Umbilical cord (tissue), 2 donors: ENCODE results near the gene CNPY1. TPM values are rescaled to one million over a fixed set of nuclear protein-coding genes. Genes with fewer than 3 reads are reported as not detected.

Experiments
- DNase-seq: peaks from one replicate; pipeline ENCODE4 v3.0.0-alpha.2; 2015; ENCODE audit warnings: low spot score
- total RNA-seq: library from RNA; depleted of rRNA; stranded (reverse); fragments of >200 nt; gene quantifications from one replicate; pipeline ENCODE4 v1.2.3, GENCODE V29; 2014; ENCODE audit warnings: low replicate concordance; ENCODE audit not compliant: insufficient read depth

The CNPY1 gene
- total RNA-seq, 1 donor from 2014 or later: 0.96 TPM

DNA sequence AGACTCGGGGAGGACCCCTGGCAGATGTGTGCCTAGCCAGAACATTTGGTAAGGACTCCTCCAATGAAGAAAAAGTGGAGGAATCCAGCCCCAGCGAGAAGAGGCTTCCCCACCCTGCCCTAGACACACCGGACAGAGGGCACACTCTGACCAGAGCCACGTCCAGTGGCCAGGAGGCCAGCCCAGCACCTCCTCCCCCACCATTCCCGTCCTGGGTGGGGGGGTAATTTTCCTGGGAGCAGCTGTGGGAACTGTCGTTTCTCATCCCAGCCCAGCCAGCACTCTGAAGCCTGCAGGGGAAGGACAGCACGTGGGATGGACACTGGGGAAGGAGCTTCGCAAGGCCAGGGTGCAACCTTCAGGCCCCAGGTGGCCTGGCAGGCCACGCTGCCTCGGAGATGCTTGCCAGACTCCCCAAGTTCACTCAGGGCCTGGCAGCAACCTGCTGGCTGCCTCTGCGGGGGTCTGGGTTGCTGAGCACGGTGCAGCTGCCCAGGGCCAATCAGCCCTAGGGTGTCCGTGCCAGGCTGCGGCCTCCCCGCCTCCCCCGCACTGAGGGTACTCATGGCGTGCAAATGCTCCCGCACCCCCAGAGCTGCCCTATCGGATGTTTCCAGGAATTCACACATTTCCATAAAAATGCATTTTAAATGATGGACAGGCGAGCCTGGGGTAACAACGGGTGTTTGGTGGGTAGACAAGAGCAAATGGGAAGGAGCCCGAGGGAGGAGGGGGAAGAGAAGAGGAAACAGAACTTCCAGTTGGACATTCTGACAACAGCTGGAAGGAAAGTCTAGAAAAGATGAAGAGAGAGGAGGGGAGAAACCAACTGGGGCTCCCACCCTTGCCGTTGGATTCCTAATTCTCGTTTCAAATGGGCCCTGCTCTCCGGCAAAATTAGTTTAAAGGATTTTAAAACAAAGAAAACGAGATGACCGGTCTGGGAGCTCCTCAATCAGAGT, 90.3 kb downstream of the CNPY1 start:
- no peak for DNase-seq

DNA sequence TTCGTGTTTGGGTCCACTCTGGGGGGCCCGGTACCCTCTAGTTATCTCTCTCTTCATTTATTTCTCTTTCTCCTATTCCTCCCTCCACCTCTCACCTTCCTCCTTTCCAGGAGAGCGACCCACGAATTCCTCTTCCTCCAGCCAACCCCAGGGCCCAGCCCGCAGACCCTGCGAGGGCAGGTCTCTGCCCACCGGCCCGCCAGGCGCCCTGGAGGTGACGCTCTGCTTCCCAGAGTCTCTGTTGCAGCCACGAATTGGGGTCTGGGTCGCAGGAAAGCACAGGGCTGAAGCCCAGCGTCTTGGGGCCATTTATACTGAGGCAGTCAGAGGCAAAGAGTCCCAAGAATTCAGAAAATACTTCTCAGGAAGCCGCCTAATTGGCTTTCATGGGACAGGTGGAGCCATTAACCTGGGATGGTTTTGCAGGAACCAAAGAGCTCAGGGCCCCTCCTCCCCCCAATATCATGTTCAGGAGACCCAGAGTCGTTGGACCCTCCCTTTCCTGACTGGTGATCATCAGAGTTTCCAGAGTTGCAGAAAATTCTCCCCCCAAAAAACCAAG, 91.1 kb downstream of the CNPY1 start:
- no peak for DNase-seq

DNA sequence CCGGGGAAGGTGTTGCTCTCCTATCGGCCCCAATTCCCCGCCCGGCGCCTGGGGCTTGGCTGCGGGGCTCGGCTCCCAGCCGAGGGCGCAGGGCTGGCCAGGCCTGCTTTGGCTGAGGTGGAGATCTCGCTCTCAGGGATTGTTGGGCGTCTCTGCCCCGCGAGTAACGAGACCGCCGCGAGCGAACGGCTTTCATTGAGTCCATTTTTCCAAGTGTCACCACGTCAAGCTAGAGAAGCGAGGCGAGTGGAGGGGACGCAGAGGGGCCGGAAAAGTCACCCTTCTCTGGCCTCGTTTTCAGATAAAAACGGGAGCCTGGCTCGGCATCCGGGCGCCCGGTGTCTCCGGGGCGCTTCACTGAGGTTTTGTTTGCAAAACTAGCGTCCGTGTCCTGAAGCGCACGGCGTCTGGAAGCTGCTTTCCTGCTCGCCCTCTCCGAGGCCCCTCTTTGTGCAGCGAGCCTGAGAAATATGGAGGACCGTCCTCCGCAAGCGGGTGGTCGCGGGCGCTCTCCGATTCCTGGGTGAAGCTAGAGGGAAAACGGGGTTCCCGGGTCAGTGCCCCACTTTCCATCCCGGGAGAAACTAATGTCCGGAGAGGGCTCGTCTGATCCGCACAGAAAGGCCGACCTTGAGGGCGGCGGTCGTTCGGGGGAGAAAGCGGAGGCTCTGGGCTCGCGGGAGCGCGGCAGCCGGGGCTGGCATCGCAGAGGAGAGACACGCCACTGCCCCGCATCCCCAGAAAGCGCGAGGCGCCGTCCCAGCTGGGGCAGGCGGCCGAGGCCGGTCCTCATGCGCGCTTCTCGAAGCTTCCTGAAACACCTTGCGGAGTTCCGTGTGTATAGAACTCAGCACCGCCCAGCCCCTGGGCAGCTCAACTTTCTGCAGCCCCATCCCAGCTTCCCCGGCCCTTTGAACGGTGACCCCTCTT, 91.9 kb downstream of the CNPY1 start:
- DNase-seq: no peak

DNA sequence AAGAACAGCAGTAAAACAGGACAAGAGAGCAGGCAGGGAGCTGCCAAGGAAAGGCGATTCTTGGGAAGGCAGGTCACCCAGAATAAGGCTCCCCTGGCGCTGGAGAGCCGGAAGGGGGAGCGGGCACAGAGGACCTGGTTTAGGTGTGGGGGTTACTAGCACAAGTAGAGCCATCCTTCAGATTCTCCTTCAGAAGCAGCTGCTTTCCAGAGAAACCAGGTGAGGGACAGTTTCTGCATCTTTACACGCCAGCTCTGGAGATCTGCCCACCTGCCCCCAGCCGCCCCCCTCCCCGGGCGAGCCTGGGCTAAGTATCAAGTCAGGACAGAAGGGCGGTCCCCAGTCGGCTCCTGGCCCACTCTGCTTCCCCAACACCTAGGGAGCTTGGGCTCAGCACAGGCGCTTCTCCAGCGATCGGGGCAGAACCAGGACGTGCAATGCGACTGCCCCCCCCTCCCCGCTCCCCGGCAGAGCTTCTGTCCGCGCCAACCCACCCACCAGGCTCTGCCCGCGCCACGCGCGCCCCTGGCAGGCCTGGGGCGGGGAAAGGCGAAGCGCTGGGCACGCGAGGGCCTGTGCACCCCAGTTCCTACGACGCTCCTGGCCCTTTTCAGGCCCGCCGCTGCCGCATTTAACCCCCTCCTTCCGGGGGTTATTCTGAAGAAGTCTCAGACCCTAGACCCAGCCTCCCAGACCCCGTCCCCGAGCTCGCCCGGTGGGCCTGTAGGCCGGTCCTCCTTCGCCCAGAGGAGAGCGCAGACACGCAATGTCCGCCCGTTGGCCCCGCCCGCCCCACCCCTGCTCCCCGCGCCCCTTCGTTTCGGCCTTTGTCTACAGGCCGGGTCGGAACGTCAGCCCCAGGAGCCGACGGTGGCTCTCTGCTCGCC, 92.8 kb downstream of the CNPY1 start:
- no peak for DNase-seq

DNA sequence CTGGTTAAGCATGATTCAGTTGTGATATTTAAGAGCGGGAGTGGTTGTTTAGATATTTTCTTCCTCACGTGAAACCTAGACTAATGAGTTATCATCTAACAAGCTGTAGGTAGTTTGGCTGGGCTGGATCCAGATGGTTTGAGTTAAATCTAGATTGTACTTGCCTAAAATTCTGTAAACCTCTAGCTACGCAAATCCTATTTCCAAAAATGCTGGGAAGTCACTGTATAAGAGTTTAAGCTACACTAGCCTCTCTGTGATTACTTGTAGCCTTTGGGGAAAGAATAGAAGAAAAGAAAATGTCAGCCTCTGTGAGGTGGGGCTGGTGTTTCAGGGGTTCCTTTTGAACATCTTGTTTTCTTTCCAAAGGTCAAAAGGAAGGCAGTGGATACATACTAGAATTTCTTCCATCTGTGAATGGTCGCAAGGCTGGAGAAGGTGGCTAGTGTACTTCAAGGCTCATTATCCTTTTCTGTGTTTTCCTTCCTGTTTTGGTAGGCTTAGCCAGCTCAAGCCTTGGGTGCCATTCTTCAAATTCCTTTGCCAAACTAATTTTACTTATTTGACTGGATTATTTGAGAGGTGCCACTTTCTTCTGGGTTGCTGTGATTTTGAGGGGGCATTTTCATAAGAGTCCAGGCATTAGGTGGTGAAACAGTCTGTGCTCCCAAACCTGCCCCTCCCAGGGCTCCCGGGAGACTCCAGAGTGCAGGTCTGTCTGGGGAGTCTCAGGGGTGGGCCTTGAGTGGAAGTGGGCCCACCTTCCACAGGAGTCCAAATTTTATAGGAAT, 93.7 kb downstream of the CNPY1 start:
- DNase-seq: no peak

DNA sequence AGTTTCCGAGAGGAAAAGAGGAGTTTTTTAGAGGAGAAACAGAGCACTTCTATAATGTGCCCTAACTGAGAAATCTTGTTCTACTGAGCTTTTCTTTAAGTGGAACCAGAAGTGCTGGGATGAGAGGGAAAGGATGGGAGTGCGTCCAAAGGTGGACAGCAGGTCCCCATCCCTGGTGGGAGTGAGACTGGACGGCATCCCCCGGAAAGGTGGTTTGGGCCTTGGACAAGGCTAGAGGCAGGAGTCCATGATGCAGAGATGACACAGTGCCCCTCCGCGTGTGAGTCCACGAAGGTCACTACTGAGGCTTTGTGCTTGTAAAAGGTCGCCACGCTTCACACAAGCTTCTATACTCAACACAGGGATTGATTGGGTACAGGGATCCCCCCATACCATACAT, 94.5 kb downstream of the CNPY1 start:
- no peak for DNase-seq

Other genes with a start within 250 kb of the CNPY1 start
- 55.4 TPM for gene INSIG1, start 248.7 kb downstream of the CNPY1 start, total RNA-seq
- gene EN2, start 88.4 kb downstream of the CNPY1 start, total RNA-seq: 2.6 TPM
- 31.8 TPM for gene RBM33, start 98.1 kb upstream of the CNPY1 start, total RNA-seq